GM12874 (cell line): Measurements from ENCODE around the gene GUSB.

Experiments used
- TF ChIP-seq, protein P1 (sequence below): IDR thresholded peaks from 2 replicates; pipeline ENCODE4 v1.5.1; 2011; ENCODE audit warnings: low read depth, mild to moderate bottlenecking, control low read depth, low read length, moderate library complexity; ENCODE audit not compliant: insufficient read depth

The GUSB gene

DNA sequence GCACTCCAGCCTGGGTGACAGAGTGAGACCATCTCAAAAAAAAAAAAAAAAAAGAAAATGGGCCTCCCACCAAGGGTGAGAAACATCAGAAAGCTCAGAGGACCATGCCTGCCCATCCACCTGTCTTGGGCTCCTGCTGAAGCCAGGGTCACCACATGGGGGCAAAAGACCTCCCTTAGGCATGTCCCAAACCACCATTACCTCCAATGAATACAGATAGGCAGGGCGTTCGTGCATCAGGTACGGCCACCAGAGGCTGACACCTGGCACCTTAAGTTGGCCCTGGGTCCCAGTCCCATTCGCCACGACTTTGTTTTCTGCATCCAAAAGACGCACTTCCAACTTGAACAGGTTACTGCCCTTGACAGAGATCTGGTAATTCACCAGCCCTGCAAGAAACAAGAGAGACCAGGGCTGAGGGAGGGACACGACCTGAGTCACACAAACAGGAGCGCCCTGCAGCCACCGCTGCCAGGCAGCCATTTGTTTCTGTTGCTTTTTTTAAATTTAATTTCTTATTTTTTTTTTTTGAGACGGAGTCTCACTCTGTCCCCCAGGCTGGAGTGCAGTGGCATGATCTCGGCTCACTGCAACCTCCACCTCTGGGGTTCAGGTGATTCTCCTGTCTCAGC is 6.1 kb downstream of the GUSB start:
- TF ChIP-seq, protein P1, sequence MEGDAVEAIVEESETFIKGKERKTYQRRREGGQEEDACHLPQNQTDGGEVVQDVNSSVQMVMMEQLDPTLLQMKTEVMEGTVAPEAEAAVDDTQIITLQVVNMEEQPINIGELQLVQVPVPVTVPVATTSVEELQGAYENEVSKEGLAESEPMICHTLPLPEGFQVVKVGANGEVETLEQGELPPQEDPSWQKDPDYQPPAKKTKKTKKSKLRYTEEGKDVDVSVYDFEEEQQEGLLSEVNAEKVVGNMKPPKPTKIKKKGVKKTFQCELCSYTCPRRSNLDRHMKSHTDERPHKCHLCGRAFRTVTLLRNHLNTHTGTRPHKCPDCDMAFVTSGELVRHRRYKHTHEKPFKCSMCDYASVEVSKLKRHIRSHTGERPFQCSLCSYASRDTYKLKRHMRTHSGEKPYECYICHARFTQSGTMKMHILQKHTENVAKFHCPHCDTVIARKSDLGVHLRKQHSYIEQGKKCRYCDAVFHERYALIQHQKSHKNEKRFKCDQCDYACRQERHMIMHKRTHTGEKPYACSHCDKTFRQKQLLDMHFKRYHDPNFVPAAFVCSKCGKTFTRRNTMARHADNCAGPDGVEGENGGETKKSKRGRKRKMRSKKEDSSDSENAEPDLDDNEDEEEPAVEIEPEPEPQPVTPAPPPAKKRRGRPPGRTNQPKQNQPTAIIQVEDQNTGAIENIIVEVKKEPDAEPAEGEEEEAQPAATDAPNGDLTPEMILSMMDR, result no peak

DNA sequence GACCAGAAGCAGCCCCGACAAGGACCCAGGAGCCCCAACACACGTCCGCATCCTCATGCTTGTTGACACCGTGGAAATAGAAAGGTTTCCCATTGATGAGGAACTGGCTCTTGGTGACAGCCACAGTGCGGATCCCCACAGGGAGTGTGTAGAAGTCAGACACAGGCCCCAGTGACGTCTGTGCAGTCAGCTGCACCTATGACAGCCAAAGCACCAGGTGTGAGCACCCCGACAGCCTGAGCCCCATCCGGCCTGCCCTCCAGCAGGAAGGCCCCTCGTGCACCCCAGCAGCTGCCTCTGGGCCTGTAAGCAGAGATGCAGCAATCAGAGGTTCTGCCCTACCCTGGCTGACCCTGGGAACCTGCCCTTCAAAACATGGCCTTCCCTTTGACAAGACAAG is 7.1 kb downstream of the GUSB start:
- TF ChIP-seq, protein P1, result no peak

DNA sequence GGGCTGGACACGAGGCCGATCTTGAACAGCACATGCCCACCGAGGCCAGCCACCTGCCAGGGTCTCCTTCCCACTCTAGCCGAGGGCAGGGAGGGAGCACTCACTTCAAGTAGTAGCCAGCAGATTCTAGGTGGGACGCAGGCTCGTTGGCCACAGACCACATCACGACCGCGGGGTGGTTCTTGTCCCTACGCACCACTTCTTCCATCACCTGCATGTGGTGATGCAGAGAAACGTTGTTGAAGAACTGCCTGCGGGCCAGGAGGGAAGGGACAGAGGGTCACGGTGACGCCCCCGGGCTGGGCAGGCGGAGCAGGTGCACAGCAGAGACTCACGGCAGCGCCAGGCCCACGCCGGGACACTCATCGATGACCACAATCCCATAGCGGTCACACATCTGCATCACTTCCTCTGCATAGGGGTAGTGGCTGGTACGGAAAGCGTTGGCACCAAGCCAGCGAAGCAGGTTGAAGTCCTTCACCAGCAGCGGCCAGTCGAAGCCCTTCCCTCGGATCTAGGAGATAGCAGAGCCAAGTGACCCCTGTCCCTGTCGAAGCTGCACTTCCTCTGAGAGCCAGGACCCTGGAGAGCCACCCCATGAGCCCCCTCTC is 7.7 kb downstream of the GUSB start:
- TF ChIP-seq, protein P1, result no peak

DNA sequence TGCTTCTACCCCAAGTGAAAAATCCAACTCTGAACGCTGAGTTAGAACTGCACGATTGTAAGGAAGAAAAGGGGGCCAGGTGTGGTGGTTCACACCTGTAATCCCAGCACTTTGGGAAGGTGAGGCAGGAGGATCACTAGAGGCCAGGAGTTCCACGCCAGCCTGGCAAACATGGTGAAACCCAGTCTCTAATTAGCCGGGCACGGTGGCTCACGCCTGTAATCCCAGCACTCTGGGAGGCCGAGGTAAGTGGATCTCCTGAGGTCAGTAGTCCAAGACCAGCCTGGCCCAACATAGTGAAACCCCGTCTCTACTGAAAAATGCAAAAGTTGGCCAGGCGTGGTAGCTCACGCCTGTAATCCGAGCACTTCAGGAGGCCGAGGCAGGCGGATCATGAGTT is 9.0 kb downstream of the GUSB start:
- TF ChIP-seq, protein P1, result no peak

DNA sequence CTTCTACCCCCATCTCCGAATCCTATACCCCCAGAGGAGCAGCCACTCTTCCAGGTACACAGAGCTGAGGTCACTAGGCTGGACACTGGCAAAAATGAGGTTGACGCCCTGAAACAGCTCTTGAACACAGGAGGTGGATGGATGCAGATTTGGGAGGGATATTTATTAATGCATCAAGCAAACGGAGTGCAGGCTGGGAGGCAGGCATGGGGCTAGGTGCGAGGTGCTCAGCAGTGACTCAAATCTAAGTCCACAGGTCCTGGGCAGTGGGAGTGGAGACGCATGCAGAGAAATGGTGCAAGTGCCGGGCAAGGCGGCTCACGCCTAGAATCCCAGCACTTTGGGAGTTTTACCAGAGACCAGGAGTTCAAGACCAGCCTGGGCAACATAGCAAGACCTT is 11.0 kb downstream of the GUSB start:
- TF ChIP-seq, protein P1, result no peak

DNA sequence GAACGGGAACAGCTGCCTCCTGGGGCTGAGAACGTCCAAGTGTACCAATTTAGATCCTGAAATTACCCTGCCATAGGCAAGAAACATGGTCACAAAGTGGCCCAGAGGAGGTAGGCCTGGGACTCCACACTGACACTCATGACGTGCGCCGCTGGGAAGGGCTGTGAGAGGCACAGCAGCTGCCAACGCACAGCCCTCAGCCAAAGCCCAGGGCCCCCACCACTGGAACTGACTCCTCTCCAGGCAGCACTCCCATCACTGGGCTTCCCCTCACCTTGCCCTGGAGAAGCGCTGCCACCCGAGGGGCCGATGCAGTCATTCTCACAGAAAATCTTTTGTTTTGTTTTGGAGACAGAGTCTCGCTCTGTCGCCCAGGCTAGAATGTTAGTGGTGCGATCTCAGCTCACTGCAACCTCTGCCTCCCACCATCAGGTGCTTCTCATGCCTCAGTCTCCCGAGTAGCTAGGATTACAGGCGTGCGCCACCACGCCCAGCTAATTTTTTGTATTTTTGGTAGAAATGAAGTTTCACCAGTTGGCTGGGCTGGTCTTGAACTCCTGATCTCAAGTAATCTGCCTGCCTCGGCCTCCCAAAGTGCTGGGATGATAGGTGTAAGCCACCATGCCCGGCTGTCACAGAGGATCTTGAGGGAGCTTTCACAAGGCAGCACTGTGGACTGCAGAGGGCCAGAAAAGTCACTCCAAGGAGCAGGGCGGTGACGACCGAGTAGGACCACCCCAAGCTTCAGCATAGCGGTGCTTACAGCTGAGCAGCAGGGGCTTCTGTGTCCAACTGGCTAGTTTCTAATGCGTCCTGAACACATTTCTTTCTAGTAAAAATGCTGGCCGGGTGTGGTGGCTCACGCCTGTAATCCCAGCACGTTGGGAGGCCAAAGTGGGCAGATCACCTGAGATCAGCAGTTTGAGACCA is 13.5 kb downstream of the GUSB start:
- TF ChIP-seq, protein P1, result no peak
